ENCODE results near the gene AARS2. TPM values are rescaled to one million over a fixed set of nuclear protein-coding genes. Genes with fewer than 3 reads are reported as not detected.

AARS2 gene
- total RNA-seq, 1 experiment from 2014 or later: 21.7 TPM

GRCh38 chr6:44254191-44255104 lies 58.7 kb downstream of the AARS2 start:
- Histone ChIP-seq H3K9me3 (ENCODE audit: control insufficient read depth, low read depth, low read length) (no peaks in the 10 kb centered on the region), H2AFZ (ENCODE audit: low read length) (no peak overlapping the region), H4K5ac (ENCODE audit: insufficient read length, low read depth, low read length) (no peak overlapping the region), H2BK120ac (ENCODE audit: low read depth, low read length, poor library complexity, severe bottlenecking) (no peak overlapping the region), H3K14ac (ENCODE audit: insufficient read depth, low read length) (no peak overlapping the region), H2BK12ac (ENCODE audit: insufficient read length, low read depth, low read length) (no peak overlapping the region), H3K79me2 (ENCODE audit: insufficient read depth, low read length) (peaks cover 2% of the 10 kb centered on the region; the same call in 1 of the 2 replicates), H3T11ph (ENCODE audit: low read length) (no peak overlapping the region), H2BK15ac (ENCODE audit: low read depth, low read length) (no peak overlapping the region), H3K9ac (ENCODE audit: extremely low read depth, insufficient read length, low read length) (no peak overlapping the region), H3K23ac (ENCODE audit: insufficient read length, low read depth, low read length) (no peak overlapping the region), H4K20me1 (ENCODE audit: control insufficient read depth, insufficient read depth, insufficient read length) (no peaks in the 10 kb centered on the region), H3K27ac (ENCODE audit: insufficient read length, low read depth, low read length) (no peak overlapping the region), H4K8ac (replicated peaks; ENCODE audit: insufficient read length, low read depth, low read length) (no peak overlapping the region), H3K23me2 (ENCODE audit: insufficient read length, low read depth, low read length, poor library complexity, severe bottlenecking) (peaks cover 6% of the 10 kb centered on the region), H4K91ac (ENCODE audit: insufficient read length, low read depth, low read length) (no peak overlapping the region), H2AK5ac (ENCODE audit: insufficient read length, low read length) (no peak overlapping the region), H3K18ac (ENCODE audit: insufficient read length, low read depth, low read length) (no peak overlapping the region), H3K4ac (ENCODE audit: low read depth, low read length) (no peak overlapping the region), H3K27me3 (ENCODE audit: insufficient read depth, low read length) (no peaks in the 10 kb centered on the region), H3K4me1 (ENCODE audit: insufficient read depth, low read length) (no peaks in the 10 kb centered on the region; the same call in 1 of the 2 replicates), H2BK20ac (ENCODE audit: low read depth, low read length, poor library complexity, severe bottlenecking) (no peak overlapping the region), H2BK5ac (ENCODE audit: insufficient read length, low read length) (no peak overlapping the region), H3K56ac (ENCODE audit: insufficient read length, low read depth, low read length) (no peak overlapping the region), H3K4me2 (ENCODE audit: insufficient read depth, insufficient read length, low read length) (no peak overlapping the region), H3K79me1 (ENCODE audit: insufficient read depth, low read depth, low read length, poor library complexity, severe bottlenecking) (no peaks in the 10 kb centered on the region)
- TF ChIP-seq CTCF (conservative IDR thresholded peaks at IDR 0.05): no peak
- Mint-ChIP-seq H3K27ac (peak overlapping the region in 2 of 3 experiments; percentile 85 to 90; a peak in 5 of 7 replicates), H3K4me3 (peak overlapping the region; percentile 88 to 90), H3K36me3 (ENCODE audit: insufficient read depth in 1 of 3, low read depth in 3 of 3) (peaks cover 47 to 80% (median 70%) of the 10 kb centered on the region in 3 experiments), H3K27me3 (ENCODE audit: low read depth) (peaks cover 11% of the 10 kb centered on the region), H3K9me3 (no peaks in the 10 kb centered on the region), H3K4me1 (peaks cover 48 to 54% of the 10 kb centered on the region in 2 experiments)
- no CpG with 5 or more reads among the region's 12 CpGs for WGBS (ENCODE audit: extremely low coverage, insufficient read length, low lambda C conversion rate)
- peak; percentile 66 for DNase-seq

Measured in H9 (cell line).